IPS-NIHi7 (cell line): Measurements from ENCODE around the gene SLC1A3.

Source experiments
- DNase-seq: peaks from one replicate; pipeline ENCODE4 v3.0.0; 2012; ENCODE audit warnings: mixed read lengths; ENCODE audit errors: extremely low spot score

SLC1A3 gene

DNA sequence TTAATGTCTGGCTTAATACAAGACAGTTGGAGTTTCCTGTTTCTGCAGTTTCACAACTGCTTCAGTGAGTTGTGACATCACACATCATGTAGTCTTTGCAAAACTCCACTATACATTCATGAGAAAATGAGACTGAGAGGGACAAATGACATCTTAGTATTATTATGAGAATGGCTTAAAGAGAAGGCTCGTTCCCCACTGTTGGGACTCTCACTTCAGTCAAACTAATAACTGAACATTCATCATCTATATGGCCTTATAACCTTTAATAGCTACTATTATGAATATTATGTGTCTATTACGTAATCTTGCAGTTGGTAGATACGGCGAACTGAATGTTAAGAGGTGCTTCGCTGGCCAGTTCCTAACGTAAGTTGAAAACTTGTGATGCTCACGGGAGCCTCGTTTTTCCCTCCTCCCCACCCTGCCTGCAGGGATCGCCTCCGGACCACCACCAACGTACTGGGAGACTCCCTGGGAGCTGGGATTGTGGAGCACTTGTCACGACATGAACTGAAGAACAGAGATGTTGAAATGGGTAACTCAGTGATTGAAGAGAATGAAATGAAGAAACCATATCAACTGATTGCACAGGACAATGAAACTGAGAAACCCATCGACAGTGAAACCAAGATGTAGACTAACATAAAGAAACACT is 79.4 kb downstream of the SLC1A3 start:
- DNase-seq: no peak

DNA sequence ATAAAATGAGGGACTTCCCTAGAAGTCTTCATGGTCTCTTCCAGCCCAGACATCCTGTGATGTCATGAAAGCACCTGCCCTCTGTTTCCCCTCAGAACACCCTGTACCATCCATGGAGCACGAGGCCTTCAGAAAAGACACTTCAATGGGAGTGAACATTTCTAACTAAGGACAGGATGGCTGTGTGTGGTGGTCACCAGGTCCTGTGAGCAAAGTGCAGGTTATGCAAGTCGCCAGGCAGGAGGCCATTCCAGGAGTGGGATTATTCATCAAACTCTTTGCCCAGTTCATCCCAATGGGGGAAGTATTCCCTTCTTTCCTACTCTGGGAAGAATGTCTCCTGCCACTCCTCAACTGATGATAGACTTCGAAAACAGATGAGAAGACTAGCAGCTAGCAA is 80.5 kb downstream of the SLC1A3 start:
- DNase-seq: no peak

DNA sequence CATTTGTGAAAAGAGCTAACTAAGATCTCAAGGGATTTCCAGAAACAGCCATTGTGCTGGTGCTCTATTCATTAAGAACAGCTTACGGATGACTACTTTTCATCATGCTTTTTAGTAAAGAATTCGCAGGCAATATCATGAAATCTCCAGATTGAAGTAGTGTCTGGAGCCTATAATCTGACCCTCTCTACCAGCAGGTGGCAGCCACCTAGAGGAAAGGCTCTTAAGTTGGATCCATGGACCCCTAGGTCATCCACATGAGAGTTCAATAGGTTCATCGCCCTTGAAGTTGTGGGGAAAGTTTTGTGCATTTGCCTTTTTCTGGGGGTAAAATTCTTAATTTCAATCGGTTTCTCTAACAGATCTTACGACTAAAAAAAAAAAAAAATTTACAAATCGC is 82.3 kb downstream of the SLC1A3 start:
- peak; percentile 41 for DNase-seq

DNA sequence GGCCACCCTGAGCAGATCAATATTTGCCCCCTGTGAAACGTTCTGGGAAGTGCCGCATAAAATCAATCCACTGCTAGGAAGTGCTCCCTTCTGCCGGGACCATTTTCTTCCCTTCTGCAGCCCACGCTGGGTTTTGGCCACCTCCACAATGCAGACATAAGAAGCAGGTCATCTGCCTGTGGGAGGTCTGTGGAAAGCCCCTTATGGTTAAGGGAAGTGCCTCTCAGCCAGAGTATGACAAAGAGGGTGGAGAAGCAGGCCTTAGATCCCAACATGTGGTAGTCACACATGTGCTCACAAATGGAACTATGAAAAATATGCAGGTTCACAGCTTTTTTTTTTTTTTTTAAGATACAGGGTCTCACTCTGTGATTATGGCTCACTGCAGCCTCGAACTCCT is 82.8 kb downstream of the SLC1A3 start:
- DNase-seq: no peak

DNA sequence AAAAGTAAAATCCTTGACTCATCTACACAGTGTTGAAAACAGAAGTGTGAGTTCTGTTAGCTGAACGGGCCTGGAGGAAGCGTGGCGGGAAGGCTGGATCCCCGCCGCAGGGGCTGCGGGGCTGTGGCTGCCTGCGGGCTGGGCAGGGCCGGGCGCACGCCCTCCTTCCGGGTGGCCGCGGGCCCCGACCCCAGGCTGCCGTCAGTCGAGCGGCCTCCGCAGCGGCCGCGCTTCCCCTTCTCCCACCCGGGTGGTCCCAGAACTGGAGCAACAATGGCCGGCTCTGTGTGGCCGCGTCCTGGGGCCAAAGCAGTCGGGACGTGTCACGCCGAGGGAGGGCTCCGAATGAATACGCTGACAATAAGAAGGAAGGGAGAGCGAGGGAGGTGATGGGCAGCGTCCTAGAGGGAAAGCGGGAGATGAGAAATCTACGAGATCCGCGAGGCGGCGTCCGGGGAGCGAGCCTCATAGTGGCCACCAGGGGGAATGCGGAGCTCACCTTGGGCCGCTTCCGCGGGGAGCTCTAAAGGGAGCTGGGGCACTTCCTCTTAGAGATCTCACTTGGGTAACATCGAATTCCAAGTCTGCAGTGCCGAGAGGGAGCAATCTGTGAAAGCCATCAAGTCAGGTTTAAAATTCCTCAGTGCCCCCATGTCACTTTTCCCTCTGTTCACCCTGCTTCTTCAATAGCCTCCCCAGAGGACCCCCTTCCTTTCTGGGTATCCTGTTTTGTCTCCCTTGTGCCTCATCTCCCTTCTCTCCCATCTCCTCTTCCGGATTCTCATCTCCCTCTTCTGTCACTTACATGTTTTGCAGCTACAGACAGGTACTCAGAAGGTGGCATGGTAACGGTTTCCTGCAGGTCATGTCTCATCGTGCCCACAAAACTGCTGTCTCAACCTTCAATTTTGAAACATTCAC is 83.9 kb downstream of the SLC1A3 start:
- DNase-seq: peak; percentile 88

DNA sequence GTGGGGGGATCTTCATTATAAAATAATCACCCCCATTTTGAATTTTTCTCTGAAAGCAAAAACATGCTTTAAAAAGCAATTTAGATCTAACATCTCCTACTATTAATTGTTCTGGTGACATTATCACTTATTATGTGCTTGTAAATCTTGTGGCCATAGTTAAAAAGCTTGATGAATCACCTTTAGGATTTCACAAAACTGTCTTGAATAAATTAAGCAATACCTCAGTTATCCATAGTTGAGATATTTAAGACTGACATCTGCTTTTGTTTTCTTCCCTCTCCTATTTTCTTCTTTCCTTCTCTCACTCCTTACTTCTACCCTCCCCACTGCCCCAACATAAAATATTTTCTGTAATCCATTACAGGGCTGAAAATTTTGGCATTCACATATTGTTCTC is 84.8 kb downstream of the SLC1A3 start:
- DNase-seq: no peak

DNA sequence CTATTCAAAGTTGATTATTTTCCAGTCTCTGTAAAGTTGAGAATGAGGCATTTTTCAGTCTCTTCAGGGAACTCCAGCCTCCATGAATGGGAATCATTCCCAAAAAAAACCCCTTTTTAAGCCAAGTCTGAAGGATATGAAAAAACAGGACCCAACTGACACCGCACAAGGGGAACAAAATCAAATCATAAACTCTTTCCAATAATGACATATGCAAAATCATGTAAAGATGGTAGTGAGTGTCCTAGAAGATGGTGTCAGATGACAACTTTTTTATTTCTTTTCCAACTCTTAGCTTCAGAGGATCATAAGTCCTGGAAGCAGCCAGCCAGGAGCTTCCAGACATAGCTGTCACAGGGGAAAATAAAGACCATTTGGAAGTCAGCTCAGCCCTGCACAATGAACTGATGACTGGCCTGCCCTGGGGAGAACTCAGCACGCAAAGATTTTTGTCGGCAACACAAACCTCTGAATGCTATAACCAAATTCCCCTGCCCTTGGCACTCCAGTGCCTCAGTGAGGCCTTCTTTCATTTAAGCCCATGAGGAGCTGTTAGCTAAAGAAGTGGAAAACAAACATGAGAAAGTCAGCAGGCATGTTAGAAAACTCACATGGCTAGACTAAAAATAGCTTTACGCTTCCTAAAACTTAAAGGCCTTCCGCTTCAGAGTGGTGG is 85.4 kb downstream of the SLC1A3 start:
- DNase-seq: no peak

DNA sequence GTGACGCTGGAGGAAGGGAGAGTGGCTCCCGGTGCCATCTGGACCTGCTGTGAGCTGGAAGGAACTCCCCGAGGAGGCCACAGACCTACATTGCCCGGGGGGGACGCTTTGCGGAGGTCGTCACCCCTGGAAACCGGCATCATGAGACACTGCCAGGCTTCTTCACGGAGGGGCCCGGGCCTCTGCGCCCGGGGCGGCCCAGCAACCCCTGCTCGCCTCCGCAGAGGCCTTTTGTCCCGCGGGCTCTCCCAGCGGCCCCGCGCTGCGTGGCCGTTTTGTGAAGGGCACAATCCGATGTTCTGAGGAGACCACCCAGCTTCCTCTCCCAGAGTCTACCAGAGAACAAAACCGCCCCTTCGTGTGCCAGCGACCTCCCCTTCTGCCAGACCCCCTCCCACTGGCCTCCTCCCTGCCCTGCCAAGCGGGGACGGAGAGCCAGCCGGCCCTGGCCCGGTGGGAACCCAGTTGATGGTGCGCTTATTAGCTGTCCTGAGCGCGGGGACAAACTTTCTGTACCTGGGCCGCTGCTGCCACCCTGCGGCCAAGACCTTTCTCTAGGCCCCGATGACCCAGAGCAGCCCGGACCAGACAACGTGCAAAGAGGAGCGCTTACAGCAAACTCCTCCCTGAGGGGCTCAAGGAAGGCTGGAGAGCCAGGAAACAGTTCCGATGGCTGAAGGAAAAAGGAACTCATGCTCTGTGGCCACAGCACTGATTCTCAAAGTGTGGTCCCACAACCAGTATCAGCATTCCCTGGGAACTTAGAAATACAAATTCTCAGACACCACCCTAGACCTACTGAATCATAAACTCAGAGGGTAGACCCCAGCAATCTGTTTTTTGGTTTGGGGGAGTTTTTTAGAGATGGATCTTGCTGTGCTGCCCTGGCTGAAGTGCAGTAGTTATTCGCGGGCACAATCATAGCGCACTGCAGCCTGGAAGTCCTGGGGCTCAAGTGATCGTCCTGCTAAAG is 86.7 kb downstream of the SLC1A3 start:
- DNase-seq: peak; percentile 87

DNA sequence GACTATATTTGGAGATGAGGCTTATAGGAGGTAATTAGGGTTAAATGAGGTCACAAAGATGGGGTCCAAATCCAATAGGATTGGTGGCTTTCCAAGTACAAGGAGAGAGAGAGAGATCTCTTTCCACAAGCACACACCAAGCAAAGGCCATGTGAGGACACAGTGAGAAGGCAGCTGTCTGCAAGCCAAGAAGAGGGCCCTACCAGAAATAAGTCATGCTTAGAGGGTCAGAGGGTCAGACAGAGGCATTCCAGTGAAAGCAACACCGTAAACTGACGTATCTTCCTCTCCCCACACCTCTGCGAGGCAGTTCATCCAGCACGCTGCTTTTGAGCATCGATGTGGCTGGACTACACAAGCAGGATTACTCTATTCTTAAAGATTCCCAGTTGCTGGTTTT is 87.9 kb downstream of the SLC1A3 start:
- DNase-seq: no peak

DNA sequence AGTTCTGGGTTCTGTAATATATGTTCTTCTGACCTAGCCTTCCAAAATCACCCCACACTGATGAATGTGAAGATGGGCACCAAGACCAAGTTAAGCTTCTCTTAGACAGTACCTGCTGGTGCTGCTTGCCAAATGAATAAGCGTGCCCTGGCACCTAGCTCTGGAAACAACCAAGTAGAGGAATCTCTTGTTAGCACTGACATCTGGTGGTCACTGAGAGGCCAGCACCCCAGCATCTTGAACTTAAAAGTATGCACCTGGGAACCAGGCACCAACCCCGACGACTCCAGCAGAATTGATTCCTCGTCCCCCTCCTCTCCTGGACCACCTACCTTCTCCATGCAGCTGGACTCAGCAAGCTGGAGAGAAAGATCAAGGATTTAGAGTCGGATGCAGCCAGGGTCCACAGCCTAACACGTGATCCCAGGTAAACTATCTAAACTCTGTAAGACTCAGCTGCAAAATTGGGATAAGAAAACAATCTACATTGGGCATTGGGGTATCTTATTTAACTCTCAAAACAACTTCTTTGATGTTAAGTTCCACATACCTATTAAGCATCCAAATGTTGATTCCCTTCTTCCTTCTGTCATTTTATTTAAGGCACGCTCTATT is 89.8 kb downstream of the SLC1A3 start:
- peak; percentile 77 for DNase-seq

DNA sequence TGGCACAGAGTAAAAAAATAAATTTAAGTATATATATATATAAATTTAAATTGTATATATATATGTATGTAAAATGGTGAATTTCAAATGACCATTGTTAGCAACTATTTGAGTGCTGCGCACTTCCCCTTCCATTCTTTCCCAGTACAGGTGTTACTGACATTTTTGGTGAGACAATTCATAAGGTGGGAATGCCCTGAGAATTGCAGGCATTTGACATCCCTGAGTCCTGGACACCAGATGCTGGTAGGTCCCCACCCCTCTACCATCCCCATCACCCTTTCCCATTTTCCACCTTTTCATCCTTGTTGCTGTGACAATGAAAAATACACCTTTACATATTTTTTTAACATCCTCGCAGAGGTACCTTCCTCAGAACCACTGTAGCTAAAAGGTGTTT is 91.6 kb downstream of the SLC1A3 start:
- no peak for DNase-seq

DNA sequence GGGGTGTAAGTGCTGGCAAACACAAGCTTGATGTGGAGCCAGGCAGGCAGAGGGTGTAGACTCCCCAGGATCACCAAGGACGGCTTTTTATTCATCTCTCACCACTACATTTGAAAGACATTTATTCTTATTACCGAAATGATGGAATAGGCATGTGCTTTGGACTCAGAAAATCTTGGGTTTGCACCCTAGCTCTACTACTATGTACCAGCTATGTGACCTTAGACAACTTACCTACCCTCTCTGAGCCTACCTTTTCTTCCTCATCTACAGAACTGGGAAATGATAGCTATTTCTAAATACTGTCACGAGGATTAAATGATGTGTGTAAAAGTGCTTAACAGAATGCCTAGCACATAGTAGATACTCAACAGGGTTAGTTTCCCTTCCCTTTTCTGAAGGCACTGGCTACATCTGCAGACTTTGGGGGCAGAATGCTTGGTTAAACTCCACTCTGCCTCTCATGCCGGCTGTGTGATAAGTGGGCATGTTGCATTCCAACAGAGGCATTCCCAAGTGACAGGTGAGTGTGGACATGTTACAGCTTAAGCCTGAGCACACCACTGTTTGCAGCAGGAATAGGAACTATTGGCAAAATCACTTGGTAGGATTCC is 94.8 kb downstream of the SLC1A3 start:
- no peak for DNase-seq

DNA sequence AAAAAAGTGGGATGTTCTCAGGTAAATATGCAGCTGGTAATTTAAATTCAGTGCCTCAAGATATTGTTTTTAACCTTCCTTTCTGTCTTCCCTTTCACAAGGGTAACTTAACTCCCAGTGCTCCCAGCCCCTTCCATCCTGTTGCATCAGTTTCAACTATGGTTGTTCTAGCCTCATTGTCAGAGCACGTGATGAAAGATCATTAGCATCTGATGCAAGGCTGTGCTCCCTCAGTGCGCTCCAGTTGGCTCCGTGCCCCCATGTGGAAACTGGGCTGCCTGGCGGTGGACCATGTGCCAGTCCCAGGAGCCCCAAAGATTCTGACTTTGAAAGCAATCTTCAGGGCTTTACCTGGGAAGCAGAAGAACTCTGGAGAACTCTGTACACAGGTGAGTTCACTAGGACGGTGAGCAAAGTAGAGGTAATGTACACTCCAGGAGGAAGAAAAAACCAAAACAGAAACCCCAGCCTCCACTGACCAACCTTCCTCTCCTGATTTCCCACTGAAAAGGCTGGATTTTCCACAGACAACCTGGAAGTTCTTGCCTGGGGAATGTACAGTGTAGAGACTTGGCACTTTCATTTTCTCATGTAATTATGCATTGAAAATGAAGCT is 96.9 kb downstream of the SLC1A3 start:
- DNase-seq: no peak

DNA sequence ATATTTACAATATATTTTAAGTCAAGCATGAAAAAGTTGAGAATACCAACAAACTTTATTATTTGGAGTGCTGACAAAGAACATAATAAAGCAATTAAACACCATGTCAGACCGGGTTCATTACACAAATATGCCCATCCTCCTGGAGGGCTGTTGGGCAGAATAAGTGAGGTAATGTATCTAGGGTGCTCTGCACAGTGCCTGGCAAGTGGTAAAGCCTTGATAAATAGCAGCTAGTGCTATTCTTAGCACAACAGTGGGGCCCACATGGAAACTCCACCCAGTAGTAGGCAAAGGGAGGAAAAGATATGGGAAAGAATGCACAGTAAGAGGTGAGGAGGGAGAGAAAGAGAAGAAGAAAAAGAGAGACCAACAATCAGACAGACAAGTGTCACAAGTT is 97.7 kb downstream of the SLC1A3 start:
- DNase-seq: no peak

DNA sequence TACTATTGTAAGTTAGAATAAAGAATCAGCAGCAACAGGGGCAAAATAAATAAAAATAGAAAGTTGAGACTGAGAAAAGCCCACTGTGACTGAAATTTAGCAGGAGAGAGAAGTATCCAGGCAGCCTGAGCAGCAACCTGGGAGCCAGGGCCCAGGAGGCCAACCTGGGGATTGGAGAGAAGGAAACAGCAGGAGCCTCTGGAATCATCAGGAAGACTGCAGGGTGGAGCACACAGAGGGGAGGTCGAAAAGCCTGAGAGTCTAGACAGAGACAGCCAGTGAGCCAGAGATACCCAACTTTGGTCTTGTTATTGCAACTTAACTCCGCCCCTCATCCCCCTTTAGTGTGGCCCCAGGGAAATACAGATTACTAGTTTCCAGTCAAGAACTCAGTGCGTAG is 98.6 kb downstream of the SLC1A3 start:
- peak; percentile 45 for DNase-seq

DNA sequence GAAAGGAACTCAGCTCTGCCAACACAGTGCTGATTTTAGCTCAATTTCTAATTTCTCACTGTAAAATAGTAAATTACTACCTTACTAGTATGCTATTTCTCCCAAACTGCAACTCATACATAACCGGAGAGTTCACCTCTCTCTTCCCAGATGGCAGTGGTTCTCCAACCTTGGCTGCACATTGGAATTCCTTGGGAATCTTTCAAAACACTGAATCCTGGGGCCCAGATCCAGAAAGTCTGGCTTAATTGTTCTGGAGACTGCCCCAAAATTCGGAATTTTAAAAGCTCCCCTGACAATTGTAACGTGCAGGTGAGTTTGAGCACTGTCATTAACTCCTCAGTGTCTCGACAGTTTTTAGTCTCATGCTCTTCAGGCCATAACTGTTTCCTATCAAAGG is 100.3 kb downstream of the SLC1A3 start:
- DNase-seq: no peak

DNA sequence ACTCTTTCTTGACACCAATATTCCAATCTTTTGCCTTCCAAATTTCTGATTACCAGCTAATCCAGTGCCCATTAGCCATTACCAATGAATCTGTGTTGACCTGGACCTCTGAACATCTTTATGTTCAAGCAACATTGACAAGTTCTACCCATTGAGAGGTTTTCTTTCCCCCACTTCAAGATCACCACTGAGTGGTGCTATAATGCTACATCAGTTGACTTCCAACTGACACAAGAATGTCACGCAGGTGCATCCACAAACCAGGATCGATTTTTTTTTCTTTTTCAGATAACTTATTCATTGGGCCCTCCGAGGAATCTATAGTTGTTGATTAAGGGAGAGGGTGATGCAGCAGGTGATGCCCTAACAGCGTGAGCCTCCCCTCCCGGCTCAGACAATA is 102.6 kb downstream of the SLC1A3 start:
- DNase-seq: no peak

DNA sequence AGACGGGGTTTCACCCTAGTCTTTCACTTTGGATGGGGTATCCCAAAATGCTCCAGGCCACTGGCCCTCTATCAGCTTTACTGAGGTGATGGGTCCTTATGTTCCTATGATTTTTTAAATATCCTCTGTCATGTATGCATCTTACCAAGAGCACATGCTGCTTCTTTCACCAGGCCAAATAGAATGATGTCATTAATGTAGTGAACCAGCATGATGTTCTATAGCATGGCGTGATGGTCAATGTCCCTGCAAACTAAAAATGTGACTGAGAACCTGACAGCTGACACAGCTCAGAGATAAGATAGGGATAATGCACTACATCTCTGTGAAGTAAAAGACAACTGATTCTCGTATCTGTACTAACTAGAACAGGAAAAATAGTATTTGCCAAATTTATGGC is 103.6 kb downstream of the SLC1A3 start:
- no peak for DNase-seq

DNA sequence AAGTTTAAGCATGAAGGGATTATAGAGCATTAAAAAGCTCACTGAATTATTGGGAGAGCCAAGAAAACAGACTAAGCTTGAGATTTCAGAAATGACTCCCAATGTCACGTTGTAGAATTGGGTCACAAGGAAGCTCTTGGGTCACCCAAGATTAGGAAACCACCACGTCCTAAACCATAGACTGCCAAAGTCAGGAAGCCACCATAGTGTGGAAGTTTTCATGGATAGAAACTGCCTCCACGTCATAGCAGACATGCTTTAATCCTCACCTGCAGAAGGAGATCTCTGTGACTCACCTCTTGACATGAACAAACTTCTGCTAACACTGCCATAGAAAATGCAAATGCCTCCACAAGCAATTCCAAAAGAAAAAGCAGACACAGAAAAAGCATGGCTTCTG is 106.3 kb downstream of the SLC1A3 start:
- no peak for DNase-seq

DNA sequence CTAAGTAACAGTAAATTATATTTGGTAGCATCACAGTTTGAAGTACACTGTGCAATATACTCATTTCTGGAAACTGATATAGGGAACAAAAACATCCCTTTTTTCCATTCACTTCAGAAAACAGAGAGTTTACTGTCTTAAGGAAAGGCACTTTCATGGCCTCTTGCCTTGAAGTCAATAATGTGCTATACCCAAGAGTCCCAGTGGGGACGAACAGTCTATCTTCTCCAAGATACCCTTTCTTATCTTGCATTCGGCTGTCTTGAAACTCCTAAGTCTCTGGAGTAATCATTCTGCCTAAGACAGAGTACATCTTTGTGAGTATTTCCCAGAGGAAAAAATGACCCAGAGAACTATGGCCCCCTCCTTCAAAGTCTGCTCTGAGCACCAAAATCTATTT is 107.1 kb downstream of the SLC1A3 start:
- DNase-seq: no peak
